ENCODE measurements around the gene TPRG1. TPM values are rescaled to one million over a fixed set of nuclear protein-coding genes. Genes with fewer than 3 reads are reported as not detected.

TPRG1 gene
- total and polyA plus RNA-seq, 7 donors, result 0.78 to 24.5 (median 9.9) TPM

GRCh38 chr3:189232790-189233189, 61.0 kb downstream of the TPRG1 start:
- no peak overlapping the region for H3K27ac ChIP-seq
- no peak for ATAC-seq
- H3K4me3 ChIP-seq, result no peak overlapping the region
- WGBS, 3 donors, result 46 to 65% (median 49%) methylated on average over 3 of the region's 3 CpGs
- TF ChIP-seq, protein P1, sequence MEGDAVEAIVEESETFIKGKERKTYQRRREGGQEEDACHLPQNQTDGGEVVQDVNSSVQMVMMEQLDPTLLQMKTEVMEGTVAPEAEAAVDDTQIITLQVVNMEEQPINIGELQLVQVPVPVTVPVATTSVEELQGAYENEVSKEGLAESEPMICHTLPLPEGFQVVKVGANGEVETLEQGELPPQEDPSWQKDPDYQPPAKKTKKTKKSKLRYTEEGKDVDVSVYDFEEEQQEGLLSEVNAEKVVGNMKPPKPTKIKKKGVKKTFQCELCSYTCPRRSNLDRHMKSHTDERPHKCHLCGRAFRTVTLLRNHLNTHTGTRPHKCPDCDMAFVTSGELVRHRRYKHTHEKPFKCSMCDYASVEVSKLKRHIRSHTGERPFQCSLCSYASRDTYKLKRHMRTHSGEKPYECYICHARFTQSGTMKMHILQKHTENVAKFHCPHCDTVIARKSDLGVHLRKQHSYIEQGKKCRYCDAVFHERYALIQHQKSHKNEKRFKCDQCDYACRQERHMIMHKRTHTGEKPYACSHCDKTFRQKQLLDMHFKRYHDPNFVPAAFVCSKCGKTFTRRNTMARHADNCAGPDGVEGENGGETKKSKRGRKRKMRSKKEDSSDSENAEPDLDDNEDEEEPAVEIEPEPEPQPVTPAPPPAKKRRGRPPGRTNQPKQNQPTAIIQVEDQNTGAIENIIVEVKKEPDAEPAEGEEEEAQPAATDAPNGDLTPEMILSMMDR (IDR thresholded peaks at IDR 0.05), result no peak
- no peaks in the 10 kb centered on the region for H3K36me3 ChIP-seq (ENCODE audit: insufficient read depth in 1 of 2, low read depth in 1 of 2)
- no peaks in the 10 kb centered on the region for H3K27me3 ChIP-seq (ENCODE audit: insufficient read depth in 3 of 3, low read length in 2 of 3)
- no peak for DNase-seq
- no peaks in the 10 kb centered on the region for H3K4me1 ChIP-seq
- H3K9me3 ChIP-seq, result no peaks in the 10 kb centered on the region
- intact Hi-C loops (cut with DNase I), result no loop called here

DNA sequence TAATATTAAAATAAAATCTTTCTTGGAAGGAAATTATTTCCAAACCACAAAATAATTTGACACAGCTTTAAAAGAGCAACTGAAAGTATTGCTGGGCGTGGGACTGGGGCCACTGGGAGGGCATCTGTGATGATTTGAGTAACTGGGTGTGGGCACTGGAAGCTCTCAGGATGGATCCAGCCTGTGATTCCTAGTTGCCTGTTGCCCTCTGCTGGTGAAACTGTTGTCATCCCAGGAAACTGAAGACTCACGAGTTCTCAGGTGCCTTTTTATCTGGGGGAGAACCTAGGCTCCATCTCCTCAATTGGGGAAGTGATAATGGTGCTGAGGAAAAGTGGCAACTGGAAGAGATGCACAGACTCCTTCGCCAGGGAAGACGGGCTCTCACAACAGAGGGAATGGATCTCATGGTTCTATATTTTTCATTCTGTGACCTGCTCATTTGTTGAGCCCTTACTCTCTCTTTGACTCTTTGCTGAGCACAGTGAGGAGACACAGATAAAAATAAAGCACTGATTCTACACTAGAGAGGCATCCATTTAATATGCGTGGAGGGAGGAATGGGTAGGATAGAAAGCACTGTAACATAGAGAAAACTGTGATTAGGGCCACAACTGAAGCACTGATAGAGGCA, 61.6 kb downstream of the TPRG1 start:
- H3K36me3 ChIP-seq (ENCODE audit: insufficient read depth in 1 of 2, low read depth in 1 of 2), result no peaks in the 10 kb centered on the region
- no peak overlapping the region for H3K4me3 ChIP-seq
- H3K27me3 ChIP-seq (ENCODE audit: insufficient read depth in 3 of 3, low read length in 2 of 3), result no peaks in the 10 kb centered on the region
- DNase-seq, result peak; percentile 24 to 66
- H3K4me1 ChIP-seq, result no peaks in the 10 kb centered on the region
- intact Hi-C loops (cut with DNase I), result no loop called here
- 48 to 53% (median 53%) methylated on average over 5 of the region's 5 CpGs for WGBS, 3 donors
- TF ChIP-seq, protein P1 (IDR thresholded peaks at IDR 0.05), result peak; percentile 60
- no peak overlapping the region for H3K27ac ChIP-seq
- peak; percentile 62 to 85 (median 78) for ATAC-seq
- no peaks in the 10 kb centered on the region for H3K9me3 ChIP-seq

GRCh38 chr3:189235214-189235613, 63.4 kb downstream of the TPRG1 start:
- H3K36me3 ChIP-seq (ENCODE audit: insufficient read depth in 1 of 2, low read depth in 1 of 2), result peaks cover 0 to 15% of the 10 kb centered on the region in 2 donors
- TF ChIP-seq, protein P1 (IDR thresholded peaks at IDR 0.05), result no peak
- no peak overlapping the region for H3K4me3 ChIP-seq
- H3K27me3 ChIP-seq (ENCODE audit: insufficient read depth in 3 of 3, low read length in 2 of 3), result no peaks in the 10 kb centered on the region
- no peaks in the 10 kb centered on the region for H3K9me3 ChIP-seq
- intact Hi-C loops (cut with DNase I), result no loop called here
- DNase-seq, result no peak
- no peak overlapping the region for H3K27ac ChIP-seq
- 77 to 85% (median 80%) methylated on average over 2 of the region's 2 CpGs for WGBS, 3 donors
- ATAC-seq, result no peak
- H3K4me1 ChIP-seq, result no peaks in the 10 kb centered on the region

DNA sequence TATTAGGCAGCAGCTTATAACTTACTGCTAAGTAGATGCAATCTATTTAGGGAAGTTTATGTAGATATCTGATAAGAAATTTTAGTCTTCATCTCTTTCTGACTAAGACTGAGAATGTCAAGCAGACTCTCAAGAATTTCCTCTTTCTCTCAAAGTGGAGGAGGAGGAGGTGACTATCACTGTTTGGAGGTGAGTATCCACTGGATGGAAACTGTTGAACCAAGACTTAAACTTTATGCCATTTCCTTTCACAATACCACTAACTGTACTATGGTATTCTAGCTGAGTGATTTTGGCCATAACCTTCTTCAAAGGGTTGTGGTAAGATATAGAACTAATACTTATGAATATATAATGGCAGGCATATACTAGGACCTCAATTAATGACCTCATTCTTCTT, 64.6 kb downstream of the TPRG1 start:
- no peaks in the 10 kb centered on the region for H3K9me3 ChIP-seq
- H3K27ac ChIP-seq, result no peak overlapping the region
- H3K4me1 ChIP-seq, result no peaks in the 10 kb centered on the region
- ATAC-seq (no peak), DNase-seq (no peak)
- TF ChIP-seq, protein P1 (IDR thresholded peaks at IDR 0.05), result no peak
- intact Hi-C loops (cut with DNase I), result no loop called here
- H3K36me3 ChIP-seq (ENCODE audit: insufficient read depth in 1 of 2, low read depth in 1 of 2), result peaks cover 0 to 15% of the 10 kb centered on the region in 2 donors
- H3K27me3 ChIP-seq (ENCODE audit: insufficient read depth in 3 of 3, low read length in 2 of 3), result no peaks in the 10 kb centered on the region
- H3K4me3 ChIP-seq, result no peak overlapping the region

- ATAC-seq, result no peak
- WGBS, 3 donors, result 85 to 88% (median 86%) methylated on average over 4 of the region's 4 CpGs
- H3K4me1 ChIP-seq, result no peaks in the 10 kb centered on the region
Observed at GRCh38 chr3:189237526-189237925, 65.8 kb downstream of the TPRG1 start.

More at GRCh38 chr3:189237526-189237925, 65.8 kb downstream of the TPRG1 start:
- no peak for DNase-seq
- H3K27ac ChIP-seq, result no peak overlapping the region
- intact Hi-C loops (cut with DNase I), result no loop called here
- H3K9me3 ChIP-seq, result no peaks in the 10 kb centered on the region
- H3K36me3 ChIP-seq (ENCODE audit: insufficient read depth in 1 of 2, low read depth in 1 of 2), result peaks cover 0 to 15% of the 10 kb centered on the region in 2 donors
- H3K27me3 ChIP-seq (ENCODE audit: insufficient read depth in 3 of 3, low read length in 2 of 3), result no peaks in the 10 kb centered on the region
- TF ChIP-seq, protein P1 (IDR thresholded peaks at IDR 0.05), result no peak
- no peak overlapping the region for H3K4me3 ChIP-seq
